IPS DF 4.7 (cell line): ENCODE results near the gene DENND2A.
"Not testable (repeated sequence)": the region's sequence is repeated elsewhere in the genome, so short reads cannot be mapped to it uniquely, and the experiment has no call there.

Source experiments
- DNase-seq: peaks from one replicate; pipeline ENCODE4 v3.0.0-alpha.2; 2013; ENCODE audit warnings: low spot score; ENCODE audit errors: extremely low read depth

DENND2A gene

GRCh38 chr7:140673063-140673773 lies 32.6 kb upstream of the DENND2A start:
- DNase-seq, result no peak

- DNase-seq, result no peak
These were observed 31.9 kb upstream of the DENND2A start, which contains the start of gene ADCK2 for GRCh38 chr7:140672382-140673062. Gene ADCK2 (plus strand): TSS chr7:140672945. CDS start chr7:140673331, 386 bp downstream.

GRCh38 chr7:140671966-140672365 lies 31.4 kb upstream of the DENND2A start:
- DNase-seq, result no peak

GRCh38 chr7:140670343-140670935 lies 29.8 kb upstream of the DENND2A start:
- DNase-seq, result no peak

GRCh38 chr7:140669862-140670261 lies 29.2 kb upstream of the DENND2A start:
- DNase-seq, result not testable (repeated sequence)

- no peak for DNase-seq
These were observed 28.7 kb upstream of the DENND2A start for GRCh38 chr7:140669352-140669751.

- DNase-seq, result no peak
These were observed 28.0 kb upstream of the DENND2A start for GRCh38 chr7:140668641-140669040.

- no peak for DNase-seq
These were observed 26.9 kb upstream of the DENND2A start for GRCh38 chr7:140667476-140667875.

- DNase-seq, result not testable (repeated sequence)
These were observed 22.3 kb upstream of the DENND2A start for GRCh38 chr7:140662938-140663337.

GRCh38 chr7:140661124-140661523 lies 20.5 kb upstream of the DENND2A start:
- no peak for DNase-seq

- DNase-seq, result no peak
These were observed 19.2 kb upstream of the DENND2A start for GRCh38 chr7:140659856-140660255.

GRCh38 chr7:140657891-140658290 lies 17.3 kb upstream of the DENND2A start:
- no peak for DNase-seq

- no peak for DNase-seq
These were observed 16.2 kb upstream of the DENND2A start for GRCh38 chr7:140656548-140657515.

- DNase-seq, result no peak
These were observed 15.1 kb upstream of the DENND2A start for GRCh38 chr7:140655511-140656408.

- no peak for DNase-seq
These were observed 14.0 kb upstream of the DENND2A start for GRCh38 chr7:140654661-140655060.

- no peak for DNase-seq
These were observed 13.4 kb upstream of the DENND2A start for GRCh38 chr7:140654109-140654387.

- no peak for DNase-seq
These were observed 12.9 kb upstream of the DENND2A start for GRCh38 chr7:140653319-140654108.

GRCh38 chr7:140650367-140650766 lies 9.8 kb upstream of the DENND2A start:
- no peak for DNase-seq

GRCh38 chr7:140649556-140650205 lies 9.1 kb upstream of the DENND2A start:
- DNase-seq, result no peak
